ENCODE results near the gene CYFIP2. TPM values are rescaled to one million over a fixed set of nuclear protein-coding genes. Genes with fewer than 3 reads are reported as not detected.

The CYFIP2 gene
- total RNA-seq, 2 donors from 2014 or later: 29.3 to 33.4 TPM

GRCh38 chr5:157300564-157300963, 34.6 kb downstream of the CYFIP2 start:
- no peak overlapping the region for H3K4me3 Mint-ChIP-seq
- no peaks in the 10 kb centered on the region for H3K27me3 Mint-ChIP-seq (ENCODE audit: insufficient read depth)
- H3K4me1 ChIP-seq (ENCODE audit: control insufficient read depth, insufficient read depth, low read length): no peaks in the 10 kb centered on the region
- no peak overlapping the region for H3K27ac Mint-ChIP-seq
- H3K27me3 ChIP-seq (ENCODE audit: control insufficient read depth, insufficient read depth, low read length, poor library complexity, severe bottlenecking): no peaks in the 10 kb centered on the region
- no peaks in the 10 kb centered on the region for H3K4me1 Mint-ChIP-seq
- no peak for TF ChIP-seq CTCF (conservative IDR thresholded peaks at IDR 0.05)
- no peak overlapping the region for H3K27ac ChIP-seq (ENCODE audit: low read depth, low read length)
- DNase-seq: no peak
- H3K9ac ChIP-seq (ENCODE audit: extremely low read depth, low read length, poor library complexity, severe bottlenecking): no peak overlapping the region
- H3K36me3 ChIP-seq (ENCODE audit: control insufficient read depth, insufficient read depth, low read length): peaks cover 6% of the 10 kb centered on the region
- WGBS, 2 experiments (ENCODE audit: insufficient coverage in 1 of 2, insufficient read length in 1 of 2): 92 to 96% methylated on average over 9 to 10 of the region's 10 CpGs
- H3K36me3 Mint-ChIP-seq (ENCODE audit: low read depth): peaks cover 3% of the 10 kb centered on the region
- H3K9me3 ChIP-seq (ENCODE audit: control insufficient read depth, low read length): no peaks in the 10 kb centered on the region
- H3K4me3 ChIP-seq (ENCODE audit: low read length): no peak overlapping the region
- H3K9me3 Mint-ChIP-seq: no peaks in the 10 kb centered on the region

DNA sequence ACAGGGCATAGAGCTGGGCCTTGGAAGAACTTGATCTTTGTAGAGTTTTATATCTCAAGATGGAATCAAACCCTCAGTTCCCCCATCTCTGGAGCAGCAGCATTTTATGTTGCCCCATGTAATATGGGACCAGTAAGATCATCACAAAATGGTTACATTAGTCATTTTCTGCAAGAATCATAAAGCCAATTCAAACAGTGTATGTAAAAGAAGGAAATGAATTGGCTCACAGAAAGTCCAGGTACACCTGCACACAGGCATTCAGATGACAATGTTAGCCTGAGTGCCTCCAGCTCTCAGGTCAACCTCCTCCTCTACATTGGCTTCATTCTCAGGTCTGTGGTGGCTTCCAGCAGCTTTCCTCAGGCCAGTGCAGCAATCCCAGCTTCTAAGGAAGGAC, 35.1 kb downstream of the CYFIP2 start:
- no peak for DNase-seq
- no peak overlapping the region for H3K27ac ChIP-seq (ENCODE audit: low read depth, low read length)
- no peaks in the 10 kb centered on the region for H3K9me3 ChIP-seq (ENCODE audit: control insufficient read depth, low read length)
- TF ChIP-seq CTCF (conservative IDR thresholded peaks at IDR 0.05): no peak
- H3K36me3 ChIP-seq (ENCODE audit: control insufficient read depth, insufficient read depth, low read length): peaks cover 4% of the 10 kb centered on the region
- Mint-ChIP-seq H3K9me3 (no peaks in the 10 kb centered on the region), H3K27ac (no peak overlapping the region), H3K4me3 (no peak overlapping the region), H3K36me3 (ENCODE audit: low read depth) (peaks cover 3% of the 10 kb centered on the region), H3K4me1 (no peaks in the 10 kb centered on the region), H3K27me3 (ENCODE audit: insufficient read depth) (no peaks in the 10 kb centered on the region)
- no peak overlapping the region for H3K9ac ChIP-seq (ENCODE audit: extremely low read depth, low read length, poor library complexity, severe bottlenecking)
- H3K4me1 ChIP-seq (ENCODE audit: control insufficient read depth, insufficient read depth, low read length): no peaks in the 10 kb centered on the region
- H3K4me3 ChIP-seq (ENCODE audit: low read length): no peak overlapping the region
- H3K27me3 ChIP-seq (ENCODE audit: control insufficient read depth, insufficient read depth, low read length, poor library complexity, severe bottlenecking): no peaks in the 10 kb centered on the region

- Histone ChIP-seq H3K27me3 (ENCODE audit: control insufficient read depth, insufficient read depth, low read length, poor library complexity, severe bottlenecking) (no peaks in the 10 kb centered on the region), H3K4me3 (ENCODE audit: low read length) (no peak overlapping the region), H3K36me3 (ENCODE audit: control insufficient read depth, insufficient read depth, low read length) (peaks cover 4% of the 10 kb centered on the region), H3K27ac (ENCODE audit: low read depth, low read length) (no peak overlapping the region), H3K9me3 (ENCODE audit: control insufficient read depth, low read length) (no peaks in the 10 kb centered on the region), H3K9ac (ENCODE audit: extremely low read depth, low read length, poor library complexity, severe bottlenecking) (no peak overlapping the region), H3K4me1 (ENCODE audit: control insufficient read depth, insufficient read depth, low read length) (no peaks in the 10 kb centered on the region)
- no peaks in the 10 kb centered on the region for H3K9me3 Mint-ChIP-seq
- H3K36me3 Mint-ChIP-seq (ENCODE audit: low read depth): peaks cover 3% of the 10 kb centered on the region
- H3K27me3 Mint-ChIP-seq (ENCODE audit: insufficient read depth): no peaks in the 10 kb centered on the region
- H3K4me1 Mint-ChIP-seq: no peaks in the 10 kb centered on the region
- TF ChIP-seq CTCF (conservative IDR thresholded peaks at IDR 0.05): no peak
- no peak for DNase-seq
- no peak overlapping the region for H3K27ac Mint-ChIP-seq
- no peak overlapping the region for H3K4me3 Mint-ChIP-seq
- WGBS, 2 experiments (ENCODE audit: insufficient coverage in 1 of 2, insufficient read length in 1 of 2): 91 to 100% methylated on average over 4 to 5 of the region's 5 CpGs
These were observed 37.1 kb downstream of the CYFIP2 start for GRCh38 chr5:157303023-157303422.
